ENCODE data around the gene JAKMIP2. TPM values are rescaled to one million over a fixed set of nuclear protein-coding genes. Genes with fewer than 3 reads are reported as not detected.

Gene JAKMIP2
- total RNA-seq, 1 donor from 2014 or later: 1.8 TPM

DNA sequence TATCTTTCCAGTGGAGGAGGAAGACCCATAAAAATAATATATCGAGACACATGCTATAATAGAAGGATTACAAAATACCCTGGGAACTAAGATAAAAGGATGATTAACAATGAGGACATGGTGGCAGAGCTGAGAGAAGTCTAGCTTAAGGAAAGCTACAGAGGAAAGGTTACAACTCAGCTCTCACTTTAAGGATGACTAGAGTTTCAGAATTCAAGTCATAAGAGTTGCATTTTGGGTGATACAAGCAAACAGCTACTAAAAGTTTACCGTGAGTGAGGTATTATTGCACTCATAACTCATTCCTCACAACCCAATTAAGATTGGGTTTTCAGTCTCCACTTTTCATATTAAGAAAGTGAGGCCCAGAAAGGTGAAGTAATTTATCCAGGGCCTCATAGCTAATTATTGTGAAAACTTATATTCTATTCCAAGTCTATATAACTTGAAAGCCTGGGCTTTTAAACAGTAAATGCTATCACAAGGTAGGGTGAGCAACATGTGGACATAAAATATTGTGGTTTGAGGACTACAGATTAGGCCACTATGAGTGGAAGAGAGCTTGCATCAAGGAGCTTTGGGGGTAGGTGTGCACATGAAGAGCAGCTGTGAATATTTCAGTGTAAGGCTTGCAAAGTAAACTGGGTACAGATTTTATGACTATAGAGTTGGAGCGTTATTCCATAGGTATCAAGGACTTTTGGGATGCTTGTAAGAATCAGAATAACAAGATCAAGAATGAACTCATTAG lies 28.0 kb downstream of the JAKMIP2 start:
- TF ChIP-seq, protein P1, sequence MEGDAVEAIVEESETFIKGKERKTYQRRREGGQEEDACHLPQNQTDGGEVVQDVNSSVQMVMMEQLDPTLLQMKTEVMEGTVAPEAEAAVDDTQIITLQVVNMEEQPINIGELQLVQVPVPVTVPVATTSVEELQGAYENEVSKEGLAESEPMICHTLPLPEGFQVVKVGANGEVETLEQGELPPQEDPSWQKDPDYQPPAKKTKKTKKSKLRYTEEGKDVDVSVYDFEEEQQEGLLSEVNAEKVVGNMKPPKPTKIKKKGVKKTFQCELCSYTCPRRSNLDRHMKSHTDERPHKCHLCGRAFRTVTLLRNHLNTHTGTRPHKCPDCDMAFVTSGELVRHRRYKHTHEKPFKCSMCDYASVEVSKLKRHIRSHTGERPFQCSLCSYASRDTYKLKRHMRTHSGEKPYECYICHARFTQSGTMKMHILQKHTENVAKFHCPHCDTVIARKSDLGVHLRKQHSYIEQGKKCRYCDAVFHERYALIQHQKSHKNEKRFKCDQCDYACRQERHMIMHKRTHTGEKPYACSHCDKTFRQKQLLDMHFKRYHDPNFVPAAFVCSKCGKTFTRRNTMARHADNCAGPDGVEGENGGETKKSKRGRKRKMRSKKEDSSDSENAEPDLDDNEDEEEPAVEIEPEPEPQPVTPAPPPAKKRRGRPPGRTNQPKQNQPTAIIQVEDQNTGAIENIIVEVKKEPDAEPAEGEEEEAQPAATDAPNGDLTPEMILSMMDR (IDR thresholded peaks at IDR 0.05): no peak
- no peak for DNase-seq (ENCODE audit: extremely low spot score, unreplicated experiment)
- Mint-ChIP-seq H3K27ac (ENCODE audit: unreplicated experiment) (no peak overlapping the region), H3K36me3 (ENCODE audit: unreplicated experiment) (no peaks in the 10 kb centered on the region), H3K4me1 (ENCODE audit: unreplicated experiment) (peaks cover 11% of the 10 kb centered on the region), H3K27me3 (ENCODE audit: unreplicated experiment) (no peaks in the 10 kb centered on the region), H3K9me3 (ENCODE audit: unreplicated experiment) (no peaks in the 10 kb centered on the region), H3K4me3 (ENCODE audit: unreplicated experiment) (no peak overlapping the region)

DNA sequence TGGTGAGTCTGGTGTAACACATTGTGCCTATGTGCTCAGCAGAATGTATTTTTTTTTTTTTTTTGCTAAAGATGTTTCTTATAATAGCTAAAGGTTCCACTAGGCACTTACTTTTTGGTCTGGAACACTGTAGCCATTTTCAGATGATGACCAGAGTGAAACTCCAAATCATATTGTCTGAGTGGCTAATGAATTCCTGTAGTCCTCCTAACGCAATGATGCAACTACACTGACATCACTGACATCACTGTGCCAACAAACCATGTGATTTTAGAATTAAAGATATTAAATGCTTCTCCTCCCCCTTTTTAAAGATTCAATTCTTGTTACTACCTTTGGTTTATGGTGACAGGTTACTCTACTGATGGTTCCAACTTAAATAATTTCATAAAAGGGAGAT lies 28.8 kb downstream of the JAKMIP2 start:
- H3K4me3 Mint-ChIP-seq (ENCODE audit: unreplicated experiment): no peak overlapping the region
- no peaks in the 10 kb centered on the region for H3K27me3 Mint-ChIP-seq (ENCODE audit: unreplicated experiment)
- DNase-seq (ENCODE audit: extremely low spot score, unreplicated experiment): no peak
- TF ChIP-seq, protein P1 (IDR thresholded peaks at IDR 0.05): no peak
- peaks cover 11% of the 10 kb centered on the region for H3K4me1 Mint-ChIP-seq (ENCODE audit: unreplicated experiment)
- H3K27ac Mint-ChIP-seq (ENCODE audit: unreplicated experiment): no peak overlapping the region
- H3K9me3 Mint-ChIP-seq (ENCODE audit: unreplicated experiment): no peaks in the 10 kb centered on the region
- H3K36me3 Mint-ChIP-seq (ENCODE audit: unreplicated experiment): no peaks in the 10 kb centered on the region

DNA sequence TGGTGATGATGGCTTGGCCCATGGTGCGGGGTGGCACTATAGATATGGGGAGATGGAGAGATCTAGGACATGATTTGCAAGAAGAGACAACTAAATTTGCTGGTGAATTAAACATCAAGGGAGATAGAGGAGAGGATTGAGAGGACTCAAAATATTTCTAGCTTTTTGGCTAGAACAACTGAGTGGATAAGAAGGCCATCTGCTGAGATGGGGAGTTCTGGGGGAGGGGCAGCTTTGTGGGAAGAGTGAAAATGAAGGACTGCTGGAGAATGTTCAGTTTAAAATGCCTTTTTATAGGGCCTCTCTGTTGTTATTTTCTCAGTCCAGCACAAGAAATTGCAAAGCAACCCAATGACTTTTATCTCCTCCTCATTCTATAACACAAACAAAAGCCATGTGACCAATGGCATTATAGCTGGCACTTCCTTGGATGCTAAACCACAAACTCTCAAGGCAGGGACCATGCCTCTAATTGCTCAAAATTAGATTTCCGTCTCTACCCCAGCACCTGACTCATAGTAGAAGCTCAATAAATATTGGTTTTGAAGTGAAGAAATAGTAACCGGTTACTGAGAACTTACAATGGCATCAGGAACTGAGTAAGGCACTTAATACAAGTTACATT lies 29.8 kb downstream of the JAKMIP2 start:
- Mint-ChIP-seq H3K9me3 (ENCODE audit: unreplicated experiment) (no peaks in the 10 kb centered on the region), H3K4me1 (ENCODE audit: unreplicated experiment) (peaks cover 11% of the 10 kb centered on the region), H3K4me3 (ENCODE audit: unreplicated experiment) (no peak overlapping the region), H3K36me3 (ENCODE audit: unreplicated experiment) (no peaks in the 10 kb centered on the region), H3K27me3 (ENCODE audit: unreplicated experiment) (no peaks in the 10 kb centered on the region), H3K27ac (ENCODE audit: unreplicated experiment) (no peak overlapping the region)
- TF ChIP-seq, protein P1 (IDR thresholded peaks at IDR 0.05): no peak
- DNase-seq (ENCODE audit: extremely low spot score, unreplicated experiment): no peak

DNA sequence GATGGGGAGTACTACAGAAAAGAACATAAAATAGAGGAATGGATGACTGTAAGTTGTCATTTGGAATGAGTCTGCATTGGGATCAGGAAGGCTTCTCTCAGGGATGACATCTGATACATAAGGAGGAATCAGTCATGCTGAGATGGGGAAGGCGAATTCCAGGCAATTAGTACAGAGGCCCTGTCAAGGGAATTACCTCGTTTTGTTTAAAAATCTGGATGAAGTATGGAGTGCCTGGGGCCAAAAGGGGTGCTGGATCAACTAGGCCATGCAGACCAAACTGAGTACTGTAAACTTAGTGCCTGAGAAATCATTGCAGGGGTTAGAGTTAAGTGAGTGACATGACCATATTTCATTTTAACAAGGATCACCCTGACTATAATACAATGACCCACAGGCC lies 30.5 kb downstream of the JAKMIP2 start:
- Mint-ChIP-seq H3K4me1 (ENCODE audit: unreplicated experiment) (peaks cover 11% of the 10 kb centered on the region), H3K27me3 (ENCODE audit: unreplicated experiment) (no peaks in the 10 kb centered on the region), H3K9me3 (ENCODE audit: unreplicated experiment) (no peaks in the 10 kb centered on the region), H3K27ac (ENCODE audit: unreplicated experiment) (peak overlapping the region; percentile 36), H3K36me3 (ENCODE audit: unreplicated experiment) (no peaks in the 10 kb centered on the region), H3K4me3 (ENCODE audit: unreplicated experiment) (no peak overlapping the region)
- no peak for DNase-seq (ENCODE audit: extremely low spot score, unreplicated experiment)
- TF ChIP-seq, protein P1 (IDR thresholded peaks at IDR 0.05): no peak

DNA sequence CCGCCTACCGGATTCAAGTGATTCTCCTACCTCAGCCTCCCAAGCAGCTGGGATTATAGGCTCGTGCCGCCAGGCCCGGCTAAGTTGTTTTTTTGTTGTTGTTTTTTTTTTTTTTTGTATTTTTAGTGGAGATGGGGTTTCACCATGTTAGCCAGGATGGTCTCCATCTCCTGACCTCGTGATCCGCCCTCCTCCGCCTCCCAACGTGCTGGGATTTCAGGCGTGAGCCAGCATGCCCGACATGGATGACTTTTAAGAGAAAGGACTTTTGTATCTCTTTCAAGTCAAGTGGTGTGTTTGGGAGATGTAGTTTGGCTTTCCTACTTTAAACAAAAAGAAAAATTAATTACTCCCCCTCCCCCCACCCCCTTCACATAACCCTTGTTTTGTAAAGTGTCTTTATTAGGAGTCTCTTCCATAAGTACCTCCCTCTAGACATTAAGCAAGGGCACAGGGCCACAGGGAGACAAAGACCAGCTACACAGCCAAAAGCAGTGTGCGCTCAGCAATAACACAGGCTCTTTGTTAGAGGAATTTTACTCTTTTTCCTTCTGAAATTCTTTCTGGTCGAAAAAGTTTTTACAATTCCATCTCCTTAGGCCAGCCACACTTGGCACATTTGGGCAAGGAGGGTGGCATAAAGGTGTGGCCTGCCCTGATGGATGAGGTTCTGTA lies 31.2 kb downstream of the JAKMIP2 start:
- TF ChIP-seq, protein P1 (IDR thresholded peaks at IDR 0.05): no peak
- no peaks in the 10 kb centered on the region for H3K27me3 Mint-ChIP-seq (ENCODE audit: unreplicated experiment)
- no peaks in the 10 kb centered on the region for H3K9me3 Mint-ChIP-seq (ENCODE audit: unreplicated experiment)
- H3K4me1 Mint-ChIP-seq (ENCODE audit: unreplicated experiment): peaks cover 11% of the 10 kb centered on the region
- no peak for DNase-seq (ENCODE audit: extremely low spot score, unreplicated experiment)
- no peaks in the 10 kb centered on the region for H3K36me3 Mint-ChIP-seq (ENCODE audit: unreplicated experiment)
- H3K27ac Mint-ChIP-seq (ENCODE audit: unreplicated experiment): no peak overlapping the region
- no peak overlapping the region for H3K4me3 Mint-ChIP-seq (ENCODE audit: unreplicated experiment)

All from osteocyte (in vitro differentiated cells).